ENCODE data around the gene ATRX.

- TF ChIP-seq, protein P1, sequence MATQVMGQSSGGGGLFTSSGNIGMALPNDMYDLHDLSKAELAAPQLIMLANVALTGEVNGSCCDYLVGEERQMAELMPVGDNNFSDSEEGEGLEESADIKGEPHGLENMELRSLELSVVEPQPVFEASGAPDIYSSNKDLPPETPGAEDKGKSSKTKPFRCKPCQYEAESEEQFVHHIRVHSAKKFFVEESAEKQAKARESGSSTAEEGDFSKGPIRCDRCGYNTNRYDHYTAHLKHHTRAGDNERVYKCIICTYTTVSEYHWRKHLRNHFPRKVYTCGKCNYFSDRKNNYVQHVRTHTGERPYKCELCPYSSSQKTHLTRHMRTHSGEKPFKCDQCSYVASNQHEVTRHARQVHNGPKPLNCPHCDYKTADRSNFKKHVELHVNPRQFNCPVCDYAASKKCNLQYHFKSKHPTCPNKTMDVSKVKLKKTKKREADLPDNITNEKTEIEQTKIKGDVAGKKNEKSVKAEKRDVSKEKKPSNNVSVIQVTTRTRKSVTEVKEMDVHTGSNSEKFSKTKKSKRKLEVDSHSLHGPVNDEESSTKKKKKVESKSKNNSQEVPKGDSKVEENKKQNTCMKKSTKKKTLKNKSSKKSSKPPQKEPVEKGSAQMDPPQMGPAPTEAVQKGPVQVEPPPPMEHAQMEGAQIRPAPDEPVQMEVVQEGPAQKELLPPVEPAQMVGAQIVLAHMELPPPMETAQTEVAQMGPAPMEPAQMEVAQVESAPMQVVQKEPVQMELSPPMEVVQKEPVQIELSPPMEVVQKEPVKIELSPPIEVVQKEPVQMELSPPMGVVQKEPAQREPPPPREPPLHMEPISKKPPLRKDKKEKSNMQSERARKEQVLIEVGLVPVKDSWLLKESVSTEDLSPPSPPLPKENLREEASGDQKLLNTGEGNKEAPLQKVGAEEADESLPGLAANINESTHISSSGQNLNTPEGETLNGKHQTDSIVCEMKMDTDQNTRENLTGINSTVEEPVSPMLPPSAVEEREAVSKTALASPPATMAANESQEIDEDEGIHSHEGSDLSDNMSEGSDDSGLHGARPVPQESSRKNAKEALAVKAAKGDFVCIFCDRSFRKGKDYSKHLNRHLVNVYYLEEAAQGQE (IDR thresholded peaks at IDR 0.05; ENCODE audit: insufficient read depth in 1 of 2, low read depth in 2 of 2, low read length in 2 of 2), result no peak
- no peak for TF ChIP-seq POLR2AphosphoS5 (IDR thresholded peaks at IDR 0.05; ENCODE audit: low read depth, low read length)
Measured at GRCh38 chrX:77749695-77750094, 36.3 kb downstream of the ATRX start.

Data from PFSK-1 (cell line).